IMR-90 (cell line): ENCODE measurements around the gene LEKR1.

Source experiments
- CTCF ChIP-seq: conservative IDR thresholded peaks from 2 replicates; pipeline ENCODE4 v1.5.1; 2012; ENCODE audit warnings: mild to moderate bottlenecking, low read depth, low read length, improper control_type of control experiment
- NFE2L2 ChIP-seq: fragments of 150-350 bp; IDR thresholded peaks from 2 replicates; pipeline ENCODE4 v1.6.1; 2016; ENCODE audit warnings: low read depth, mild to moderate bottlenecking, low read length

- no peak for TF ChIP-seq CTCF
- no peak for TF ChIP-seq NFE2L2
These were observed 245.8 kb downstream of the LEKR1 start for GRCh38 chr3:157071744-157072525.
